GM12873 (cell line): ENCODE data around the gene FMN2.

ENCODE experiments used
- CTCF ChIP-seq: IDR thresholded peaks from 2 replicates; pipeline ENCODE4 v1.5.1; 2012; ENCODE audit warnings: low read depth, mild to moderate bottlenecking, moderate library complexity, low read length, control low read depth; ENCODE audit not compliant: insufficient read depth; ENCODE audit errors: missing control alignments

Gene FMN2

DNA sequence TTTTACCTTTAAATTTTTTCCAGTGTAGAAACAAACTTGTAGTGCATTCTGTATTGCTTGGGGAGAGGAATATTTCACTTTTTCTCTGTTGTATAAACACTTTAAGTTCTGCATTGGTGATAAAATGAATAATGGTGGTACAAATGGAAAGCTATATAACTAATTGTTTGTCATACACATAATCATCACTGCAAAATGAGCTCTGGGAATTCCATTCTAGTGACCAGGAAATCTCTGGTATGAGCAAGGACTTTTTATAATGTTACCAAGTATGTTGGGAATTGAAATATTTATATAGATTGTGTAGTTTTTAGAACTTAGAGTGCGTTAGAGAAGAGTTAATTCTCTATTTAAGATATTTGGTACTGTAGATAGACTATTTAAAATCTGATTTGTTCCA, 5.0 kb upstream of the FMN2 start:
- TF ChIP-seq CTCF, result no peak

- TF ChIP-seq CTCF, result no peak
These were observed 1.7 kb upstream of the FMN2 start for GRCh38 chr1:240090014-240090413.

GRCh38 chr1:240090957-240091600, 604 bp upstream of the FMN2 start:
- no peak for TF ChIP-seq CTCF

DNA sequence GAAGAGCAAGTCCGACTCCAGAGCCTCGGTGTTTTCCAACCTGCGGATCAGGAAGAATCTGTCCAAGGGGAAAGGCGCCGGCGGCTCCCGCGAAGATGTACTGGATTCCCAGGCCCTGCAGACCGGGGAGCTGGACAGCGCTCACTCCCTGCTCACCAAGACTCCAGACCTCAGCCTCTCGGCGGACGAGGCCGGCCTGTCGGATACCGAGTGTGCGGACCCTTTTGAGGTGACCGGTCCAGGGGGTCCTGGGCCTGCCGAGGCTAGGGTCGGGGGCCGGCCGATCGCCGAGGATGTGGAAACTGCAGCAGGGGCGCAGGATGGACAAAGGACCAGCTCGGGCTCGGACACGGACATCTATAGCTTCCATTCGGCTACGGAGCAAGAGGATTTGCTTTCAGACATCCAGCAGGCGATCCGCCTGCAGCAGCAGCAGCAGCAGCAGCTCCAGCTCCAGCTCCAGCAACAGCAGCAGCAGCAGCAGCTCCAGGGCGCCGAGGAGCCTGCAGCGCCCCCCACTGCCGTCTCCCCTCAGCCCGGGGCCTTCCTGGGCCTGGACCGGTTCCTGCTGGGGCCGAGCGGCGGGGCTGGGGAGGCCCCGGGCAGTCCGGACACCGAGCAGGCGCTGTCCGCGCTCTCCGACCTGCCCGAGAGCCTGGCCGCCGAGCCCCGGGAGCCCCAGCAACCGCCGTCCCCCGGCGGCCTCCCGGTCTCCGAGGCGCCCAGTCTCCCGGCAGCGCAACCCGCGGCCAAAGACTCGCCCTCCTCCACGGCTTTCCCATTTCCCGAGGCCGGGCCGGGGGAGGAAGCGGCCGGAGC, 827 bp downstream of the FMN2 start:
- TF ChIP-seq CTCF, result no peak

GRCh38 chr1:240093120-240093961, 1.7 kb downstream of the FMN2 start:
- TF ChIP-seq CTCF, result no peak

GRCh38 chr1:240094041-240094722, 2.5 kb downstream of the FMN2 start:
- TF ChIP-seq CTCF, result no peak
